GM12878 (cell line): ENCODE measurements around the gene RNF186. TPM values are rescaled to one million over a fixed set of nuclear protein-coding genes. Genes with fewer than 3 reads are reported as not detected.

Source experiments
- ATAC-seq: fragments of 200-7000 bp; cut with Tn5 transposase; 3 replicates; pipeline ENCODE4 v1.9.1; 2020; ENCODE audit warnings: mild to moderate bottlenecking, moderate library complexity
- BruUV-seq: library from RNA; stranded (reverse); fragments of 400-500 nt; replicated peaks from 2 replicates; lab custom pipeline; 2021; lab: Mats Ljungman, UMichigan
- CTCF ChIA-PET: fragments of 300-600 bp; sonication (Branson Sonifier 250); formaldehyde crosslinking; extraction: SDS; loops from one replicate; lab custom pipeline; 2021; ENCODE audit warnings: inconsistent platforms; lab: Yijun Ruan, JAX
- POLR2A ChIA-PET: fragments of 350-600 bp; formaldehyde crosslinking; extraction: SDS; loops from one replicate; lab custom pipeline; 2021; ENCODE audit warnings: inconsistent platforms; lab: Charles Lee
- RAD21 ChIA-PET: fragments of 300-600 bp; sonication (Branson Sonifier 250); formaldehyde crosslinking; loops from one replicate; lab custom pipeline; 2023; ENCODE audit warnings: antibody characterized with exemption; ENCODE audit not compliant: unreplicated experiment; lab: Charles Lee
- SMC1A ChIA-PET: fragments of 300-600 bp; sonication (Branson Sonifier 250); formaldehyde crosslinking; loops from one replicate; lab custom pipeline; 2023; ENCODE audit not compliant: unreplicated experiment, uncharacterized antibody; lab: Charles Lee
- DNase-seq: peaks from one replicate; pipeline ENCODE4 v3.0.0-alpha.2; 2011; ENCODE audit warnings: low read depth, low spot score
- FAIRE-seq: peaks from 3 replicates; lab custom pipeline; 2011; peaks lifted over from hg19 to GRCh38; lab: Jason Lieb, UNC
- H2AFZ ChIP-seq: 2 replicates; pipeline ENCODE4 v1.6.0; 2011; ENCODE audit warnings: low read depth, low read length, control low read depth; ENCODE audit not compliant: control insufficient read depth
- H3K27ac ChIP-seq: 2 replicates; pipeline ENCODE4 v1.5.1; 2011; ENCODE audit warnings: control low read depth; ENCODE audit not compliant: control insufficient read depth, insufficient read depth
- H3K27me3 ChIP-seq, 2 experiments: replicated peaks in 1 of 2; 2 replicates each; pipeline versions ENCODE4 v1.6.0 to v1.6.1; 2011; ENCODE audit warnings: low read length in 1 of 2; ENCODE audit not compliant: control insufficient read depth in 2 of 2, insufficient read depth in 2 of 2
- H3K36me3 ChIP-seq, 2 experiments: 2 replicates each; pipeline ENCODE4 v1.5.1; 2011; ENCODE audit warnings: low read length in 1 of 2; ENCODE audit not compliant: control insufficient read depth in 2 of 2, insufficient read depth in 2 of 2
- H3K4me1 ChIP-seq: 2 replicates; pipeline ENCODE4 v1.6.1; 2011; ENCODE audit warnings: mild to moderate bottlenecking, low read length, moderate library complexity, mixed read lengths; ENCODE audit not compliant: control insufficient read depth, insufficient read depth
- H3K4me2 ChIP-seq: 2 replicates; pipeline ENCODE4 v1.6.0; 2011; ENCODE audit warnings: control low read depth; ENCODE audit not compliant: control insufficient read depth, insufficient read depth
- H3K4me3 ChIP-seq: fragments of 200-600 bp; sonication (generic); 2 replicates; pipeline ENCODE4 v1.5.1; 2016
- H3K79me2 ChIP-seq: 2 replicates; pipeline ENCODE4 v1.6.0; 2011; ENCODE audit warnings: low read length; ENCODE audit not compliant: control insufficient read depth, insufficient read depth
- H3K9ac ChIP-seq: 2 replicates; pipeline ENCODE4 v1.8.0; 2011; ENCODE audit warnings: low read length, control low read depth, mixed read lengths; ENCODE audit not compliant: control insufficient read depth, insufficient read depth
- H3K9me3 ChIP-seq: replicated peaks from 3 replicates; pipeline ENCODE4 v1.5.1; 2011; ENCODE audit warnings: mild to moderate bottlenecking, low read length; ENCODE audit not compliant: control insufficient read depth, insufficient read depth
- H4K20me1 ChIP-seq: 2 replicates; pipeline ENCODE4 v1.6.0; 2011; ENCODE audit not compliant: control insufficient read depth, insufficient read depth
- BMI1 ChIP-seq: fragments of 450-650 bp; IDR thresholded peaks from 2 replicates; pipeline ENCODE4 v1.6.1; 2016; ENCODE audit warnings: mild to moderate bottlenecking, moderate library complexity, borderline replicate concordance
- IKZF2 ChIP-seq, 2 experiments: fragments of 450-650 bp; IDR thresholded peaks; 2 replicates each; pipeline ENCODE4 v1.6.1; 2017; ENCODE audit warnings: mild to moderate bottlenecking in 2 of 2, moderate library complexity in 2 of 2
- JUND ChIP-seq: IDR thresholded peaks from 2 replicates; pipeline ENCODE4 v1.6.1; 2012; ENCODE audit warnings: low read depth, mild to moderate bottlenecking, low read length, improper control_type of control experiment, moderate library complexity
- SP1 ChIP-seq: IDR thresholded peaks from one replicate; pipeline ENCODE4 v1.6.1; 2011; ENCODE audit warnings: low read depth, low read length
- SPI1 ChIP-seq: IDR thresholded peaks from 2 replicates; pipeline ENCODE4 v1.6.1; 2011; ENCODE audit warnings: low read depth, mild to moderate bottlenecking, low read length, moderate library complexity, borderline replicate concordance; ENCODE audit not compliant: insufficient read depth
- ZBED1 ChIP-seq: IDR thresholded peaks from 2 replicates; pipeline ENCODE4 v1.6.1; 2016; ENCODE audit warnings: borderline replicate concordance
- ZNF687 ChIP-seq: fragments of 450-650 bp; IDR thresholded peaks from 2 replicates; pipeline ENCODE4 v1.6.1; 2017; ENCODE audit warnings: mild to moderate bottlenecking, moderate library complexity
- WGBS: methylation state at CpG from one replicate; pipeline ENCODE4 v1.1.6; 2016; ENCODE audit warnings: low lambda C conversion rate; ENCODE audit not compliant: insufficient replicate concordance, insufficient coverage; ENCODE audit errors: missing lambda C conversion rate; 5-methylcytosine and 5-hydroxymethylcytosine counted together
- in situ Hi-C: fragments of 300-500 bp; cut with MboI; formaldehyde crosslinking; loops from 9 replicates; pipeline ENCODE4 v1.14.3; 2018; ENCODE audit warnings: mixed read lengths
- intact Hi-C: fragments of 100-400 bp; cut with micrococcal nuclease; formaldehyde crosslinking; loops from one replicate; pipeline ENCODE4 v1.14.2; 2022; ENCODE audit not compliant: unreplicated experiment
- polyA plus RNA-seq, 11 experiments: library from polyadenylated mRNA; depleted of rRNA in 4 of 11; unstranded in 6 of 11; stranded (reverse) in 5 of 11; fragments of >200 nt; fragmentation: Nextera tagmentation in 4 of 11; fragmentation: Illumina TruSeq in 1 of 11; extraction: Ambion mirVana in 4 of 11; extraction: Trizol in 1 of 11; gene quantifications; 1 replicate in 1 of 11; 2 replicates in 10 of 11; pipeline versions ENCODE4 v1.2.1 to v1.2.3, GENCODE V29; 2011 to 2016; ENCODE audit warnings: inconsistent platforms in 2 of 11, missing spikeins in 2 of 11, low read depth in 1 of 11
- total RNA-seq, 4 experiments: library from RNA; depleted of rRNA in 3 of 4; stranded (reverse); fragments of >200 nt in 3 of 4; fragmentation: Illumina TruSeq in 1 of 4; extraction: Trizol in 1 of 4; gene quantifications; 2 replicates each; pipeline versions ENCODE4 v1.2.1 to v1.2.3, GENCODE V29; 2013 to 2021

RNF186 gene
- total and polyA plus RNA-seq, 10 of the 15 experiments (the other 5 are each of a cell fraction or from before 2014, with no cell fraction given), result not detected

- Histone ChIP-seq H4K20me1 (no peaks in the 10 kb centered on the region), H2AFZ (no peak overlapping the region), H3K36me3 (no peaks in the 10 kb centered on the region), H3K4me3 (no peak overlapping the region), H3K9me3 (no peaks in the 10 kb centered on the region; the same call in 1 of the 3 replicates), H3K4me1 (no peaks in the 10 kb centered on the region), H3K9ac (no peak overlapping the region), H3K27me3 (no peaks in the 10 kb centered on the region; a peak in 1 of 4 replicates), H3K4me2 (no peak overlapping the region), H3K79me2 (no peaks in the 10 kb centered on the region), H3K27ac (no peak overlapping the region)
- no peak for DNase-seq
- ChIA-PET RAD21 (no interaction called here), POLR2A (no interaction called here), CTCF (no interaction called here), SMC1A (no interaction called here)
- no peak for TF ChIP-seq SP1
- TF ChIP-seq BMI1, result no peak
- no peak for TF ChIP-seq SPI1
- TF ChIP-seq ZBED1, result no peak
- TF ChIP-seq ZNF687, result no peak
- TF ChIP-seq IKZF2 (IDR thresholded peaks at IDR 0.05), result no peak
- TF ChIP-seq JUND, result no peak
- in situ Hi-C loops (no loop called here), intact Hi-C loops (no loop called here)
- no TSS peak for BruUV-seq
- no peak for FAIRE-seq
- 4% methylated on average over 3 of the region's 3 CpGs for WGBS
- no peak for ATAC-seq
Measured at GRCh38 chr1:19862944-19863343, 47.9 kb upstream of the RNF186 start.
